A549 (cell line): Measurements from ENCODE around the gene NQO2.

Source experiments
- CTCF ChIP-seq: fragments of >200 bp; sonication (Bioruptor Twin); formaldehyde crosslinking; IDR thresholded peaks from 3 replicates; pipeline ENCODE4 v1.5.1; 2016
- ELK1 ChIP-seq: fragments of 150-350 bp; IDR thresholded peaks from 2 replicates; pipeline ENCODE4 v1.6.1; 2014; ENCODE audit warnings: low read depth, mild to moderate bottlenecking, low read length
- HMGXB4 ChIP-seq: fragments of 250-450 bp; sonication (Bioruptor Pico); IDR thresholded peaks from 2 replicates; pipeline ENCODE4 v1.5.0; 2021; ENCODE audit warnings: mild to moderate bottlenecking, moderate library complexity, borderline replicate concordance
- JUN ChIP-seq, 2 experiments: fragments of >200 bp; sonication (Bioruptor Twin); formaldehyde crosslinking; IDR thresholded peaks; 2 replicates in 1 of 2; 3 replicates in 1 of 2; pipeline ENCODE4 v1.6.1; 2016 to 2017
- KDM1A ChIP-seq: fragments of 200-600 bp; sonication (generic); IDR thresholded peaks from 2 replicates; pipeline ENCODE4 v1.6.1; 2016; ENCODE audit warnings: low read depth, mild to moderate bottlenecking
- MAZ ChIP-seq: fragments of 150-350 bp; IDR thresholded peaks from 2 replicates; pipeline ENCODE4 v1.6.1; 2014; ENCODE audit warnings: antibody characterized with exemption, low read depth, low read length, borderline replicate concordance
- NFE2L2 ChIP-seq: fragments of 150-350 bp; conservative IDR thresholded peaks from 2 replicates; pipeline ENCODE4 v1.6.1; 2014; ENCODE audit warnings: low read length
- PBX3 ChIP-seq: IDR thresholded peaks from 2 replicates; pipeline ENCODE4 v1.6.1; 2012
- PHF8 ChIP-seq: fragments of 200-600 bp; sonication (generic); IDR thresholded peaks from 2 replicates; pipeline ENCODE4 v1.6.1; 2016; ENCODE audit warnings: low read depth, mild to moderate bottlenecking, antibody characterized with exemption, moderate library complexity, borderline replicate concordance
- POLR2A ChIP-seq: IDR thresholded peaks from 2 replicates; pipeline ENCODE4 v1.6.1; 2012; ENCODE audit warnings: mild to moderate bottlenecking, low read length
- RNF2 ChIP-seq: fragments of 200-600 bp; sonication (generic); IDR thresholded peaks from 2 replicates; pipeline ENCODE4 v1.6.1; 2016; ENCODE audit warnings: low read depth, mild to moderate bottlenecking, antibody characterized with exemption, moderate library complexity, borderline replicate concordance
- SREBF2 ChIP-seq: fragments of 450-650 bp; IDR thresholded peaks from 2 replicates; pipeline ENCODE4 v1.6.1; 2014; ENCODE audit warnings: mild to moderate bottlenecking, moderate library complexity
- ZFP36 ChIP-seq: fragments of 450-650 bp; IDR thresholded peaks from 2 replicates; pipeline ENCODE4 v1.6.1; 2014; ENCODE audit warnings: borderline replicate concordance; ENCODE audit not compliant: partially characterized antibody

DNA sequence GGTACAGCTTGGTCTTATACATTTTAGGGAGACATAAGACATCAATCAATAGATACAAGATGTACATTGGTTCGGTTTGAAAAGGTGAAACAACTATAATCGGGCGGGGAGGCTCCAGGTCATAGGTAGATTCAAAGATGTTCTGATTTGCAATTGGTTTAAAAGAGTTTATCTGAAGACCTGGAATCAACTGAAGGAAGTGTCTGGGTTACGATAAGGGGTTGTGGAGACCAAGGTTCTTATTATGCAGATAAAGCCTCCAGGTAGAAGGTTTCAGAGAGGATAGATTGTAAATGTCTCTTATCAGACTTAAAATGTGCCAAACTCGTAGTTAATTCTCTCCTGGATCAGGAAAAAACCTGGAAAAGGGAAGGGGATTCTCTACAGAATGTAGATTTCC lies 22.4 kb upstream of the NQO2 start:
- no peak for TF ChIP-seq SREBF2
- TF ChIP-seq PBX3: no peak
- TF ChIP-seq HMGXB4 (CRISPR knock-in tag): no peak
- TF ChIP-seq KDM1A: no peak
- no peak for TF ChIP-seq RNF2
- TF ChIP-seq ZFP36: no peak
- no peak for TF ChIP-seq POLR2A
- no peak for TF ChIP-seq CTCF
- TF ChIP-seq PHF8: no peak
- TF ChIP-seq MAZ: no peak
- no peak for TF ChIP-seq JUN (IDR thresholded peaks at IDR 0.05)
- TF ChIP-seq ELK1: no peak
- TF ChIP-seq NFE2L2: no peak
